Stomach (tissue), 4 donors: ENCODE measurements around the gene TBC1D3H.
"Not testable (repeated sequence)": the region's sequence is repeated elsewhere in the genome, so short reads cannot be mapped to it uniquely, and the experiment has no call there.

ENCODE experiments used
- EP300 ChIP-seq: sonication (generic); formaldehyde crosslinking; IDR thresholded peaks from one replicate; pipeline ENCODE4 v1.6.1; 2017; ENCODE audit warnings: antibody characterized with exemption
- POLR2A ChIP-seq, 4 donors: fragments of 450-650 bp; IDR thresholded peaks; one replicate each; pipeline ENCODE4 v1.6.1; 2016; ENCODE audit warnings: antibody characterized with exemption in 4 of 4, control low read depth in 2 of 4, mild to moderate bottlenecking in 1 of 4, moderate library complexity in 1 of 4
- POLR2AphosphoS5 ChIP-seq, 3 donors: sonication (generic); formaldehyde crosslinking; IDR thresholded peaks; one replicate each; pipeline ENCODE4 v1.6.1; 2016; ENCODE audit warnings: antibody characterized with exemption in 3 of 3
- TF ChIP-seq, protein P1 (sequence below), 7 experiments: fragments of 450-650 bp in 4 of 7; fragments of 200-600 bp in 3 of 7; sonication (generic) in 3 of 7; IDR thresholded peaks; one replicate each; pipeline ENCODE4 v1.5.1; 2016 to 2019; ENCODE audit warnings: antibody characterized with exemption in 7 of 7, control low read depth in 2 of 7, mild to moderate bottlenecking in 1 of 7

DNA sequence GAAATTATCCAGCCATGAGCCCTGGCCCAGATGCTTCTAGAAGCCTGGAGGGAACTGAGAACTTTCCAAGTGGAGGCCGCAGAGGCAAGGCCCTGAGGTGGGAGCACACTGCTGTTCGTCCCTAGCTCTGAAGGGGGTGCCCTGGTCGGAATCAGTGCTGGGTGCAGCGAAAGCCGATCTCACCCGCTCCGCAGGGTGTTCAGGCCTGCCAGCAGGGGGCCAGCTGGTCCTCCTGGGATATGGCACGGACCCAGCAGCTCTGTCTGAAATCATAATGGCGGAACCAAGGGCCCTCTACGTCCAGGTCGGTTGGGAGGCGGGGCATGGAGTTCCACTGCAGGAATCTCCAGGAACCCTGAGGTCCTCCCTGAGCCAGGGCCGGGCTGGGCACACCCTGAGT, 40.7 kb upstream of the TBC1D3H start:
- TF ChIP-seq, protein P1, sequence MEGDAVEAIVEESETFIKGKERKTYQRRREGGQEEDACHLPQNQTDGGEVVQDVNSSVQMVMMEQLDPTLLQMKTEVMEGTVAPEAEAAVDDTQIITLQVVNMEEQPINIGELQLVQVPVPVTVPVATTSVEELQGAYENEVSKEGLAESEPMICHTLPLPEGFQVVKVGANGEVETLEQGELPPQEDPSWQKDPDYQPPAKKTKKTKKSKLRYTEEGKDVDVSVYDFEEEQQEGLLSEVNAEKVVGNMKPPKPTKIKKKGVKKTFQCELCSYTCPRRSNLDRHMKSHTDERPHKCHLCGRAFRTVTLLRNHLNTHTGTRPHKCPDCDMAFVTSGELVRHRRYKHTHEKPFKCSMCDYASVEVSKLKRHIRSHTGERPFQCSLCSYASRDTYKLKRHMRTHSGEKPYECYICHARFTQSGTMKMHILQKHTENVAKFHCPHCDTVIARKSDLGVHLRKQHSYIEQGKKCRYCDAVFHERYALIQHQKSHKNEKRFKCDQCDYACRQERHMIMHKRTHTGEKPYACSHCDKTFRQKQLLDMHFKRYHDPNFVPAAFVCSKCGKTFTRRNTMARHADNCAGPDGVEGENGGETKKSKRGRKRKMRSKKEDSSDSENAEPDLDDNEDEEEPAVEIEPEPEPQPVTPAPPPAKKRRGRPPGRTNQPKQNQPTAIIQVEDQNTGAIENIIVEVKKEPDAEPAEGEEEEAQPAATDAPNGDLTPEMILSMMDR (IDR thresholded peaks at IDR 0.05): not testable (repeated sequence)
- not testable (repeated sequence) for TF ChIP-seq POLR2AphosphoS5 (IDR thresholded peaks at IDR 0.05); EP300; POLR2A (IDR thresholded peaks at IDR 0.05)
